Measurements from ENCODE around the gene TAGAP.
A peak's percentile ranks its signal among the peaks of the same experiment; 100 is the strongest.
"Not testable (repeated sequence)": the region's sequence is repeated elsewhere in the genome, so short reads cannot be mapped to it uniquely, and the experiment has no call there.

TAGAP gene

DNA sequence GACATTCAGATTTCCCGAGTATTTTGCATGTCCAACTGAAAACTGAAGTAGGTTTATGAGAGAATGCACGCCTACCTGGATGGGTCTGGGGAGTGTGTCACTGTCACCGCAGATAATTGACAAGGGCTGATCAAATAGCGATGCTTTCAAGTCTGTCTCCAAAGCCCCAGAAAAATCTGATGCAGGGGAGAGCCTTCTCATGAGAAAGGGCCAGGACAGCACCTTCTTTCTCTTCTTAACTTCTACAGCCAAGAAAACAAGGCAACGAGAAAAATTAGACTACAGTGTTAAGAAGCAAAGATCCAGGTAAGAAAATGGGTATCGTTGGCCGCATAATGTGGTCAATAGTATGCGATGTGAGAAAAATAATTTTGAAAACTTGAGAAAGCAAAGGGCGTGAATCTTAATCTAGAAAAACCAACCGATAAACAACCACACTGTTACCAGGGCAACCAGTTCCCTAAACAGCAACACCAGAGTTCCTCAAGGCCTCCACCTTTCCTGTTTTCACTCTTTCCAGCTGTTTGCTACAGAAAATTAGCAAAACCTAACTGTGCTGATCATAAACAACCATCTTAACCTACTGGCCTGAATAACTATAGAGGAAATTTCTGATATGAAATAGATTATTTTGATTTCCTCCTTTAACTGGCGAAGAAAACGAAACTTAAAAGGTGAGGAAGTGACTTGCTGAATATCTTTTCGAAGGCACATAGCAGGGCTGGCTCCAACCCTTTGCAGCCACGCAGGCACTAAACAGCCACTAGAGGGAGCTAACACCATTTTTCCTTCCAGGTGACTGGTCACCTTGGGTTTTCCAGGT, 2.6 kb downstream of the TAGAP start:
- DNase-seq = peak; percentile 62 to 76

DNA sequence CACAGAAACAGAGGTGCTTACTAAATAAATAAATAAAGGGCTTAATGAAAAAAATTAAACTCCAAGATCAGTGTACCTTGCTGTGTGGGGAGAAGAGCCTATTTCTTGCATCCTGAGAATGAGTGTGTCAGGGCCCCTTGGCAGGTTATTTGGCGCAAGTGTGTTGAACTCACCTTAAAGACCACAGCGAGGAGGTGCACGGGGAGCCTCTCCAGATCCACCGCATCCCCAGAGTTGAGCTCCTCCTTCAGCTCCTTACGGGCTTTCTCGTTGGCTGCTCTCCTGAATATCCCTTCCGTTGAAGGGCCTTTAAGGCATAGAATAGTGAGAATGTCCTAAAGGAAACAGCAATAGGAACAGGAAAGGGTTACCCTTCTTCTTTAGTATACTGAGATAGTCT, 3.6 kb downstream of the TAGAP start:
- no peak for DNase-seq

DNA sequence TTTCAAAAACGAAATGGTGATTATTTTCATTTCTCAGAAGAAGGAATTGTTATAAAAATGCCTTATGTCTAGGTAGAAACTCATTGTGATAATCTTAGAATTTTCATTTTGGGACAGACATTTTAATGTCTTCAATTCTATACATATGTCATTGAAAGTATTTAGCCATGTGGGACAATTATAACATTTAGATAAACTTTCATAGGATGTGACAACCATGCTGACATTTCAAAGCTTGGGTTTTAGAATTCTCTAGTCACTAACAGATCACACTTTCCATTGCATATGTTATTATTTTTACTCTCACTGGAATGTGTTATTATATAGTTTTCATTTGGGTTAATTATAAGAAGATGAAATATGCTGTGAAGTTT, 4.9 kb downstream of the TAGAP start:
- DNase-seq = no peak

DNA sequence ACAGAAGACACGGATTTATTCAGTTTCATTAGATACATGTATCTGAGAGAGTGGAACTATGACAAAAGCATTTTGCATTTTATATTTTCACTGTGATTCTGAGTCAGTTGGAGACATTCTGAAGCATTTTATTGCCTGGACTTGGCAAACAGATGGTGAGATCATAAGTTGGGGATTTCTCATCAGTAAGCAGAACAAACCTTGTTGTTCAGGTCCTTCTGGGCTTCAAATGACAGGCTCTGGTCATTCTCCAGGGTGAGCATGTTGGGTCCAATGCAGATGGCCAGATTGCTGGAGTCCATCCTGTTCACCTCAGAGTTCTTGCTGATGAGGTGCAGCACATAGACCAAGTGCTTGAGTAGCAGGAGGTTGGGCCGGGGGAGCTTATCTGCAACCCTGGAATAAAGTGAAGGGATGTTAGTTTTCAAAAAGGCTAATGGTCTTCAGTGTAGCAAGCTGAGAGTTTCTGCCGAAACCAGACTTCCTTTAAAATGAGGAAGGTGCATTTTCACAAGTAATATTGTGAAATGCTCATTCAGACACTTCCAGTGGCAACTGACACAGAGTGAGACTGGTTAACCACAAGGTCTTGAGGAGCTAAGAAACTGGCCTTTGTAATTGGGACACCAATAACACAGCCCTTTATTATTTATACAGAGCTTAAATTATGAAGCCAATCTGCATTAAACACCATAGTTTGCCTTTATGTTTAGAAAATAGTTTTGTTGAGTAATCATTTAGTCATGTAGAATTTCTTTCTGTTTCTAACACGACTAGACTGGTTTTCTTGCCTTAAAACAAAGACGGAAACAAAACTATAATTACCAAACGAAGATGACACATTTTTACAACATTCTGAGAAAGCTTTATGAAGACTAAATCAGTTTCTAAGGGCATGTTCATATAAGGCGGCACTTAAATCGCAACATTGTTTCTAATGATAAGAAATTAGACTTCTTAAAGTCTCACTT, 5.6 kb downstream of the TAGAP start:
- DNase-seq = peak in 1 of 2 experiments; percentile 21

DNA sequence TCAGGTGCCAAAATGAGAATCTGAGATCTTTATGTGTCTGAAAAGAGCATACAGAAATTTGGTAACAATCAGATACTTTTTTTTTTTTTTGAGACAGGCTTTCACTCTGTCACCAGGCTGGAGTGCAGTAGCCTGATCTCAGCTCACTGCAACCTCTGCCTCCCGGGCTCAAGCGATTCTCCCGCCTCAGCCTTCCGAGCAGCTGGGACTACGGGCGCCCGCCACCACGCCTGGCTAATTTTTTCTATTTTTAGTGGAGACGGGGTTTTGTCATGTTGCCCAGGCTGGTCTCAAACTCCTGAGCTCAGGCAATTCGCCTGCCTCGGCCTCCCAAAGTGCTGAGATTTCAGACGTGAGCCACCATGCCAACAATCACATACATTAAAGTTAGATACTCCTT, 6.5 kb downstream of the TAGAP start:
- DNase-seq = not testable (repeated sequence)

DNA sequence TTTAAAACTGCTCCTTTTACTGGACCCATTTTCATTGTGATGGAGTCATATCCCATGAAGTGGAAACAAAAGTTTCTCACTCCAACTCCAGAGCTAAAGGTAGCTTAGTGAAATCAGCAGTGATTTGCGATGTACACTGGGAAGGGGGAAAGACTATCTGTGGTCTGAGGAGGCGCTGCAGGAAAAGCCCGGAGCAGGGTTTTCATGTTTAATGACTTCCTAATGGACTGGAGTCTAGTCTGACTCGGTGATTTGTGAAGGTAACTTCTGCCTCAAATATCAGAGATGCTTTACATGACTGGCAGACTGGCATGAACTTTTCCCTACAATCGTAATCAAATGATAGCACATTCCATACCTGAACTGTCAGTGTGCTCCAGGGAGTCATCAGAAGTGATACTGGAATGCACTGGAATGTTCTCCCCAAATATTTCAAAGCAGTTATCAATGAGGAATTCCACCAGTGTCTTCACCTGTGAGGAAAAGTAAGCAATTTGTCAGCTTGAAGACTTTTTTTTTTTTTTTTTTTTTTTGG, 7.0 kb downstream of the TAGAP start:
- peak in 1 of 2 experiments; percentile 10 for DNase-seq

DNA sequence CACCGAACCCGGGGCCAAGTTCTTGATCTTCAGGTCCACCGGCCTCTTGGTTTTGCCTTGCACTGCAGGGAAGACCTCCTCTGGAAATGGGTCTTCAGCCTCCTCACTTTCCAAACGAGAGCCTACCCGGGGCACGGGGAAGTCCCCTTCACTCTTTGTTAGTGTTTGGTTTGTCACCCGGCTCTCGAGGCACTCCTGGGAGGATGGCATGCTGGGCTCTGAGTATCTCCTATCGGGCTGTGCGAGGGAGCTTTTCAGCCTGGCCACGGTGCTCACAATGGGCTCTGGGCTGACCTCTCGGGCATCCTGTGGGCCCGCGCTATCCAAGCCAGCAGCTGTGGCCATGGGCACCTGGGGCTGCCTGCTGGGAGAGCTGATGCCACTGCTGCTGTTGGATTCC, 8.1 kb downstream of the TAGAP start:
- DNase-seq = no peak

DNA sequence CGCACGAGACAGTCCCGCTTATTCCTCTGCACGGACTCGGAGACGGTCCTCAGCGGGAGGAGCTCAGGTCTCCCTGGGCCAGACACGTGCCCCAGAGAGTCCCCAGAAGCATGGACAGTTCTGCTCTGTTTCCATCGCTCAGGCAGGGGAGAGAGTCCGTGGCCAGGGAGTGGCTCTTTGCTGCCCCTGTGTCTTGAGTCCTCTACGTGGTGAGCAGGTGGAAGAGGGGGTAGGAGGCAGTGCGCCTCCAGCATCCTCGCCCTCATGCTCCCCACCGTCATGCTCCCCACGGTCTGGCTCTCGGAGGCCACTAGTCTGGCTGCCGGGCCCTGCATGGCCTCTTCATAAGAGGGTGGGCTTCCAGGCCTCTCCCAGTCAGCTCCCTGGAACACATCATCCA, 8.9 kb downstream of the TAGAP start:
- DNase-seq = no peak

DNA sequence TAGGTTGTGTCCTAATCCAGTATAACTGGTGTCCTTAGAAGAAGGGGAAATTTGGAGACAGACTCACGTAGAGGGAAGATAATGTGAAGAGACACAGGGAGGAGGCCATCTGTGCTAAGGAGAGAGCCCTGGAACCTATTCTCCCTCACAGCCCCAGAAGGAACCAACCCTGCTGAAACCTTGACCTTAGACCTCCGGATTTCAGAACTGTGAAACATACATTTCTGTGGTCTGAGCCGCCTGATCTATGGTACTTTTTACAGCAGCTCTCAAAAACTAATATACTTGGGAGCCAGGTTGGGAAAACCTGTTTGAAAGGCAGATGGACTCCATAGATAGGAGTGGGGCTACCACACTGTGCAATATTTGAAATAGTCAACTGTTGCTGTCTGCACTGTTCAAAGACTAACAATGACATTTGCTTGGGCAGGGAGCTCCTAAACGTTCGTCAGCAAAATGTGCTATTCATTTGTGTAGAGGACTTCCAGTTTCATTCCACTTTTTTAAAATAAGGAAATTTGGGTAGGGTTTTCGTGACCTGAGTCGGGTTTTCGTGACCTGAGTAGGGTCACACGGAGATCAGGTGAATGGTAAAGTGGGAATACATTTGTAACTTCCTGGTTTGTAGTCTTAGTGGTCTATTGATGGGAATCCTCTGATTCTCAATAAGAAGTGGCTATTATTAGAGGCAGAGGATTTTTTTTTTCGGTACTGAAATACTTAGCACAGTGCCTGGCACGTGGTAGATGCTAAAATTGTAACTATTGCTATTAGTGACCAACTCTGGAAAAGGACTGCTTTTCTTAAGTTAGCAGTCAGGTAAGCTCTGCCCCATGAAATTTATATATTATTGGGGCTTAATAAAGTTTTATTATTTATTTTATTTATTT, 11.4 kb downstream of the TAGAP start:
- DNase-seq = no peak

DNA sequence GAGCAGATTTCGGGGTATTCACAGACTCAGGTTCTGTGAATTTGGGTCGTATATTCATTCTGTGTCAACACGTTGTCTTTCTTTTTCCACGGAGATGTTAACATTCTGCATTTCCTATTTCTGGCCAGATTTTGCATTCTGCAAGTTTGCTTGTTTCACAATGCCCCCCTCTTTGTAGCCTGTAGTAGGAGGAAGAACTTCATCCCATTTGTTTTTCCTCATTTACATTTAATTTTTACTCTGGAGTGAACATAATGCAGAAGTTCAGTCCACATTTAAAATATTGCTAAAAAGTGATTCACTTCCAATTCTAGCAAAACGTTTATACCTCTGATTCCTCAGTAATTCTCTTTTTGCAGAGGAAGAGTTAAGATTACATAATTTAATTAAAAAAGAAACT, 12.9 kb downstream of the TAGAP start:
- DNase-seq = no peak

DNA sequence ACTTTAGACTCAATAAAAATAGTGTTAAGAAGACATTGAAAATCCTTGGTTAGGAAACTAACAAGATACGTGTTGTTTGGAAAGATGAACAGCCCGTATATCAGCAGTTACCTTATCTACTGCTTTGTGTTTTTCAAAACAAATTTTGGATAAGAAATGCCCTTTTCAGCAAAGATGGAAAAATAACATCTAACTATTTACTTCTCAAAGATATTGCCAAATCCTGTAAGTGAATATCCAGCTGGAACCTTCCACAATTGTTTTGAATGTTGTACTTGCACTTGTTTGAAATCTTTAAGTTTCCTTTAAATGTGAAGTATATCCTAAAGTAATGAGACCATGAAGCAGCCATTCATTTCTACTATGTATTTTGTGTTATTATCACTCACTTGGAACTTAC, 14.6 kb downstream of the TAGAP start:
- no peak for DNase-seq

DNA sequence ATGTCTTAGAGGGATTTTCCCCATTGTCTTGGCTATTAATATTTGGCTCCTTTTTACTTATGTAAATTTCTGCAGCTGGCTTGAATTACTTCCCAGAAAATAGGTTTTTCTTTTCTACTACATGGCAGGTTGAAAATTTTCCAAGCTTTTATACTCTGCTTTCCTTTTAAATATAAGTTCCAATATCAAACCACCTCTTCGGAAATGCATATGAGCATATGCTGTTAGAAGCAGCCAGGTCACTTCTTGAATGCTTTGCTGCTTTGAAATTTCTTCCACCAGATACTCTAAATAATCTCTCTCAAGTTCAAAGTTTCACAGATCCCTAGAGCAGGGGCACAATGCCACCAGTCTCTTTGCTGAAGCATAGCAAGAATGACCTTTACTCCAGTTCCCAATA, 19.6 kb downstream of the TAGAP start:
- DNase-seq = not testable (repeated sequence)

DNA sequence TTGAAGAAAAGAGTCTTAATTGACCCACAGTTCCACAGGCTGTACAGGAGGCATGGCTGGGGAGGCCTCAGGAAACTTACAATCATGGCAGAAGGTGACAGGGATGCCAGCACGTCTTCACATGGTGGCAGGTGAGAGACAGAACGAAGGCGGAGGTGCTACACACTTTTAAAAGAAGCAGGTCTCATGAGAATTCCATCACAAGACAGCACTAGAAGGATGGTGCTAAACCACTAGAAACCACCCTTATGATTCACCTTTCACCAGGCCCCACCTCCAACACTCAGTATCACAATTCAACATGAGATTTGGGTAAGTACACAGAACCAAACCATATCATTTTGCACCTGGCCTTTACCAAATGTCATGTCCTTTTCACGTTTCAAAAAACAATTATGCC, 20.9 kb downstream of the TAGAP start:
- DNase-seq = no peak

DNA sequence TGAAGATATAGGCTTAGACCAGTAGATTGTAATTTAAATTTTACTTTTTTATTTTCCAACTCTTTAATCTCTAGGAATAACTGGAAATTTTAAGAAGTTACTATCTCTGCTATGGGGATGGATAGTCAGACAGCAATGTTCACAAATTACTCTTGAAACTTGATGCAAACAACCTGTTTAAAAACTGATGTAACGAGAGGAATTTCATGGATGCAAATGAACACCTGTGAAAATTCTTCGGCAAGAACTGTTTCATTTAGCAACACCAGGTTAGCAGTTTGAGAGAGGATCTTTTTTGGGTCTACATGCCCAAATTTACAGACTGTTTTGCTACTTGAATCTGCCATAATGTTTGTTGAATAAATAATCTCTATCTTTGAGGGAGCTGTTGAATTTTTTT, 24.8 kb downstream of the TAGAP start:
- no peak for DNase-seq

DNA sequence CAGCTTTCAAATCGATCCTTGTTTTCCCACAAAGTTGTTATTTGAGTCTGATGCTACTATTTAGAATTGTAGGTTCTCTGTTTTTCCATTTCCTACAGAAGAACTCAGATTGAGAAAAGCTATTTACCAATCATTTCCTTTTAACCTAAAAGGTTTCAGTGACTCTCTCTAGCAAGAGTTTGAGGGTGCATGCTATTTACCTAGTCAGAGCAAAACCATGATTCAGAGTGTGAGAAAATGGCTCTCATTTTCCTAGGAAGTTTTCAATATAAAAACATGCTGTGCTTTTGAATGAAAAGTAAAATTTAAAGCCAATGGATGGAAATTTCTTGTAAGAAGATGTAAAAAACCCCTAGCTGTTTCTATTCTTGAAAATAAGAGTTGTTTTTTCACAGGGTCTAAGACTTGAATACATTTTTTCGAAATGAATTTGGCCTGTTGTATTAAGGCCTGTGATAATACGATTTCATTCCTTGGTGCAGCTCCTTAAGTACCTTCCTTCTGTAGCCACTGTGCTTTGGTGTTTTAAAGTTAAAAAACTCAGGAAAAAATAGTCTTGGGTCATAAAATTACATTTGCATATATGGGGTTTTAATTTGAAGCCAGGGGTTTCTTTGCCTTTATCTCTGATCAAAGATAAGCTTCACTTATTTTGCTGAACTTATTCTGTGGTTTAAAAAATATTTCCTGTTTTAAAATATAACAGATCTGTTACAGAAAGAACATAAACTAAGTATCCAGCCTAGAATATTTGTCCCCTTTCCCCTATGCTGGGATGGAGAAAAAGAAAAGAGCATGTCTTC, 26.8 kb downstream of the TAGAP start:
- DNase-seq = no peak

DNA sequence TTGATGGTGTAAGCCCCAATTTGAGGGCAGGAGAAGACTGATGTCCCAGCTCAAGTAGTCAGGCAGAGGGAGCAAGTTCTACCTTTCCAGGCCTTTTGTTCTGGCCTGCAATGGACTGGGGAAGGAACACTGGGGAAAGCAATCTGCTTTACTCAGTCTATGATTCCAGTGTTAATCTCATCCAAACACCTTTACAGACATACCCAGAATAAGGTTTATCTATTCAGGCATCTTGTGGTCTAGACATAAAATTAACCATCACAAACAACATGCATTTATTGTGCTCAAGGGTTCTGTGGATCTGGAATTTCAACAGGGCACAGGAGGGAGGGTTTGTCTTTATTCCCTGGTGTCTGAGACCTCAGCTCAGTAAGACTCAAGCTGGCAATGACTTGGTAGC, 30.4 kb downstream of the TAGAP start:
- DNase-seq = no peak

DNA sequence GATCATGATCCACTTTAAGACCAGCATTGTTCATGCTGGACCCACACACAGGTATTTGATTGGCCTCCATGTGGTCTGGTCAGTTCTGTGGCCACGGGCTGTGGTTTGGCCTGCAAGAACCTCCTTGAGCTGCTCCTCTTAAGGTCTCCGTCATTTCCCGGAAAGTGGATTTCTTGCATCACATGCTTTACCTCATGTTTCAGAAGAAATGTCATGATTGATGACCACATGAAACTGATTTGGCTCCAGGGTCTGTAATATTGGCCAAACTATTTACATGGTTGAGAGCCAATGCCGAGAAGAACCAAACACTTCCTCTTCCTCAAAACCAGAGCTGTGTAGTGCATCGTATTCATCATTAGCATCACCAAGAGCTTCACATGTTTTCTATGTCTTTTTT, 31.6 kb downstream of the TAGAP start:
- DNase-seq = no peak

DNA sequence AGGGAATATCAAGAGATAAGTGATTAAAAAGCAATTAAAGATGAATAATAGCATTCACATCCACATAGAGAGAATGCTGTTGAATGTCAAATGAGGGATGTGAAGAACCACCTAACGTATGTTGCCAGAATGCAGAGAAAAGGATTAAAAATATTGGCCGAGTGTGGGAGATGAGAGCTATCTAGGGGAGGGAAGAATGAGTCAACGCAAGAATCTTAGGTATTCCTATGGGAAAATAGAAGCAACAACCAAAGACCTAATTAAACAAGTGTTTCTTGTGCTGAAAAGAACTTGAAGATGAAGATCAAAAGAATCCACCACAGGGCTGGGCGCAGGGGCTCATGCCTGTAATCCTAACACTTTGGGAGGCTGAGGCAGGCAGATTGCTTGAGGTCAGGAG, 32.6 kb downstream of the TAGAP start:
- DNase-seq = no peak

DNA sequence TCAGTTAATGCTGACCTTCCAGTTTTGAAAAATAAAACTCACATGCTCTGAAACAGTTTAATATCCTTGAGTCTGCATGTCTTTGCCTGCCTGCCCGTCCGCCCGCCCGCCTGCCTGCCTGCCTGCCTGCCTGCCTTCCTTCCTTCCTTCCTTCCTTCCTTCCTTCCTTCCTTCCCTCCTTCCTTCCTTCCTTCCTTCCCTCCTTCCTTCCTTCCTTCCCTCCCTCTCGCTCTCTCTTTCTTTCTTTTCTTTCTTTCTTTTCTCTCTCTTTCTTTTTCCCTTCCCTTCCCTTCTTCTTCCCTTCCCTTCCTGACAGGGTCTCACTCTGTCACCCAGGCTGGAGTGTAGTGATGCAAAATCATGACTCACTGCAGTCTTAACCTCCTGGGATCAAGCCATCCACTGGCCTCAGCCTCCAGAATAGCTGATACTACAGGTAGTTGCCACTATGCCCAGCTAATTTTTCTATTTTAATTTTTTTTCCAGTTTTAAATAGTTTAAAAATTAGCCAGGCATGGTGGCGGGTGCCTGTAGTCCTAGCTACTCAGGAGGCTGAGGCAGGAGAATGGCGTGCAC, 34.7 kb downstream of the TAGAP start:
- DNase-seq = not testable (repeated sequence)

DNA sequence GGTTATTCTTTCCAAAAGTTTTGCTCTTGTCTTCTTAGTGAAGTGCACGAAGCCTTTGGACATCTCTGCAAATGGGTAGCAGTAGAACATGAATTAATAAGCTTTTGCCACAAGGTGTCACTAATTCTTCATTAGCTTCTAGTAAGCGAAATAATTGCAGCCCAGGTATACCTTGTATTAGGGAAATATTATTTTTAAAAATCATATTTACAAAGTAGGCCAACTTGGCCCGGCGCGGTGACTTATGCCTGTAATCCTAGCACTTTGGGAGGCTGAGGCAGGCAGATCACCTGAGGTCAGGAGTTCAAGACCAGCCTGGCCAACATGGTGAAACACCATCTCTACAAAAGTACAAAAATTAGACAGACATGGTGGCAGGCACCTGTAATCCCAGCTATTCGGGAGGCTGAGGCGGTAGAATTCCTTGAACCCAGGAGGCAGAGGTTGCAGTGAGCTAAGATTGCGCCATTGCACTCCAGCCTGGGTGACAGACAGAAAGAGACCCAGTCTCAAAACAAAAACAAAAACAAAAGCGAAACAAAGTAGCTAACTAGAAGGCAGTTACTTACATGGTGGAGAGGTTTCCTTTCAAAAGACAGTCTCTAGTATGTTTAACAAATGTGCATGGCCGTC, 36.0 kb downstream of the TAGAP start:
- peak in 1 of 2 experiments; percentile 67 for DNase-seq

DNA sequence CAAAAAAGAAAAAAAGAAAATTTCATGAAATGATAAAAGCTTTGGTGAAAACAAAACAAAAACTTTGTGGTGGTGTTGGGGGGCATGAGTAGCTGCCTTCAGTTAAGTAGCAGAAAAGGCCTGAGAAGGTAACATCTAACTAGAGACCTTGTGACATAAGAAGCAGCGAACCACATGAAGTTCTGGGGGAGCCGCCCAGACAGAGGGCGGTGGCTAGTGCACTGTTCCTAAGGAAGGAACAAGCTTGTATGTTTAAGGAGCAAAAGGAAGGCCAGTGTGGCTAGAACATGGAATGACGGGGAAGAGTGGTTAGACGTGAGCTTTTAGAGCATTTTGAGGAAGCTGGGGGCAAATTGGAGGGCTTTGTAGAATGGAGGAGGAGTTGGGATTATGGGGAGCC, 37.3 kb downstream of the TAGAP start:
- DNase-seq = no peak

Measured in NCI-H524 (cell line).